SK-N-MC (cell line): ENCODE data around the gene TAPT1.

Experiments
- EZH2 ChIP-seq: fragments of 200-600 bp; sonication (generic); IDR thresholded peaks from one replicate; pipeline ENCODE4 v1.6.1; 2017; ENCODE audit warnings: antibody characterized with exemption
- POLR2AphosphoS5 ChIP-seq: IDR thresholded peaks from 2 replicates; pipeline ENCODE4 v1.6.1; 2012; ENCODE audit warnings: mild to moderate bottlenecking, low read depth, low read length, borderline replicate concordance

DNA sequence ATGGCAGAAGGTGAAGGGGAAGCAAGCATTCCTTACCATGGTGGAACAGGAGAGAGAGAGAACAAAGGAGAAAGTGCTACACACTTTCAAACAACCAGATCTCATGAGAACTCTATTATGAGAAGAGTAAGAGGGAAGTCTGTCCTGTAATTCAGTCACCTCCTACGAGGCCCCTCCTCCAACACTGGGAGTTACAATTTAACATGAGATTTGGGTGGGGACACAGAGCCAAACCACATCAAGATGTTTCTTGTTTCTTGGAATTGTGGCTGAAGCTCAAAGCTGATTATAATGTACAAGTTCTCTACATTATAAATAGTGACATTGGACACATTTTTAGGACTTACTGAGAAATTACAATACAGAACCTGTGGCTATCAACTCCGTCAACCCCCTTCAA lies 29.5 kb upstream of the TAPT1 start:
- TF ChIP-seq EZH2, result no peak
- TF ChIP-seq POLR2AphosphoS5, result no peak
